ENCODE measurements around the gene FKBP2.

FKBP2 gene

DNA sequence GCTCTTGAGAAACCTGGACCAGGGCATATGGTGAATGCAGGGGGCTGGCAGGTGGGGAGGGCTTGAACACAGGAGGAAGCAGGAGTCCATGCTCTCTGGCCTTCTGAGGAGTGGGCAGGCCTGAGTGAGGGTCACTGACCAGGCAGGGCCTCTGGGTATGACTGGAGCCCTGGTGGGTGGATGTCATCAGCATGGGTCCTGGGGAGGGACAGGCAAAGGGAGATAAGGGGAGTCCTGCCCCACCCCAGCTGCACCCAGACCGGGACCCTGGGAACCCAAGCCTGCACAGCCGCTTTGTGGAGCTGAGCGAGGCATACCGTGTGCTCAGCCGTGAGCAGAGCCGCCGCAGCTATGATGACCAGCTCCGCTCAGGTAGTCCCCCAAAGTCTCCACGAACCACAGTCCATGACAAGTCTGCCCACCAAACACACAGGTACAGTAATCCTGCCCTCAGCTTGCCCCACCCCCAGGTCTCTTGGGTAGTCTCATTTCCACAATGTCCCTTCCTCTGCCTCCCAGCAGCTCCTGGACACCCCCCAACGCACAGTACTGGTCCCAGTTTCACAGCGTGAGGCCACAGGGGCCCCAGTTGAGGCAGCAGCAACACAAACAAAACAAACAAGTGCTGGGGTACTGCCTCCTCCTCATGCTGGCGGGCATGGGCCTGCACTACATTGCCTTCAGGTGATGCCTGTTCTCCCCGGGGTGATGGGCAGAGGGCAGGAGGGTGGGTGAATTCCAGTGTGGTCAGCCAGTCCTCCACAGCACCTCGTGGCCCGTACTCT, 8.5 kb upstream of the FKBP2 start:
- TF ChIP-seq, protein P1, sequence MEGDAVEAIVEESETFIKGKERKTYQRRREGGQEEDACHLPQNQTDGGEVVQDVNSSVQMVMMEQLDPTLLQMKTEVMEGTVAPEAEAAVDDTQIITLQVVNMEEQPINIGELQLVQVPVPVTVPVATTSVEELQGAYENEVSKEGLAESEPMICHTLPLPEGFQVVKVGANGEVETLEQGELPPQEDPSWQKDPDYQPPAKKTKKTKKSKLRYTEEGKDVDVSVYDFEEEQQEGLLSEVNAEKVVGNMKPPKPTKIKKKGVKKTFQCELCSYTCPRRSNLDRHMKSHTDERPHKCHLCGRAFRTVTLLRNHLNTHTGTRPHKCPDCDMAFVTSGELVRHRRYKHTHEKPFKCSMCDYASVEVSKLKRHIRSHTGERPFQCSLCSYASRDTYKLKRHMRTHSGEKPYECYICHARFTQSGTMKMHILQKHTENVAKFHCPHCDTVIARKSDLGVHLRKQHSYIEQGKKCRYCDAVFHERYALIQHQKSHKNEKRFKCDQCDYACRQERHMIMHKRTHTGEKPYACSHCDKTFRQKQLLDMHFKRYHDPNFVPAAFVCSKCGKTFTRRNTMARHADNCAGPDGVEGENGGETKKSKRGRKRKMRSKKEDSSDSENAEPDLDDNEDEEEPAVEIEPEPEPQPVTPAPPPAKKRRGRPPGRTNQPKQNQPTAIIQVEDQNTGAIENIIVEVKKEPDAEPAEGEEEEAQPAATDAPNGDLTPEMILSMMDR (IDR thresholded peaks at IDR 0.05; ENCODE audit: control insufficient read depth, insufficient read depth, low read depth, low read length, missing control alignments): no peak
- no peak overlapping the region for H3K4me3 ChIP-seq (ENCODE audit: control insufficient read depth, low read depth, low read length)
- no peak for DNase-seq (ENCODE audit: low read depth)

DNA sequence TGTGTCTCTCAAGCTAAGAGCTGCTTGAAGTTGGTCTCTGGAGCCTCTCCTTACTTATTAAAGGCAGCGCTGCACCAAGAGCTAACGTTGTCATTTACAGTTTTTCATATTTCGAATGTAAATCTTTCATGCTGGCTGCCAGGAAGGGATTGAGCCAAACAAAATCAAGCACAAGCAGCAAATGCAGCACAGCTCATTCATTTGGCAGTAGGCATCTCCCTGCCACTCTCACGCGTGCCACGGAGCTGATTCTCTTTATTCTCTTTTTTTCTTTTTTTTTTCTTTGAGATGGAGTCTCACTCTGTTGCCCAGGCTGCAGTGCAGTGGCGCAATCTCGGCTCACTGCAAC, 8.0 kb upstream of the FKBP2 start:
- H3K4me3 ChIP-seq (ENCODE audit: control insufficient read depth, low read depth, low read length): no peak overlapping the region
- no peak for DNase-seq (ENCODE audit: low read depth)
- TF ChIP-seq, protein P1 (IDR thresholded peaks at IDR 0.05; ENCODE audit: control insufficient read depth, insufficient read depth, low read depth, low read length, missing control alignments): no peak

DNA sequence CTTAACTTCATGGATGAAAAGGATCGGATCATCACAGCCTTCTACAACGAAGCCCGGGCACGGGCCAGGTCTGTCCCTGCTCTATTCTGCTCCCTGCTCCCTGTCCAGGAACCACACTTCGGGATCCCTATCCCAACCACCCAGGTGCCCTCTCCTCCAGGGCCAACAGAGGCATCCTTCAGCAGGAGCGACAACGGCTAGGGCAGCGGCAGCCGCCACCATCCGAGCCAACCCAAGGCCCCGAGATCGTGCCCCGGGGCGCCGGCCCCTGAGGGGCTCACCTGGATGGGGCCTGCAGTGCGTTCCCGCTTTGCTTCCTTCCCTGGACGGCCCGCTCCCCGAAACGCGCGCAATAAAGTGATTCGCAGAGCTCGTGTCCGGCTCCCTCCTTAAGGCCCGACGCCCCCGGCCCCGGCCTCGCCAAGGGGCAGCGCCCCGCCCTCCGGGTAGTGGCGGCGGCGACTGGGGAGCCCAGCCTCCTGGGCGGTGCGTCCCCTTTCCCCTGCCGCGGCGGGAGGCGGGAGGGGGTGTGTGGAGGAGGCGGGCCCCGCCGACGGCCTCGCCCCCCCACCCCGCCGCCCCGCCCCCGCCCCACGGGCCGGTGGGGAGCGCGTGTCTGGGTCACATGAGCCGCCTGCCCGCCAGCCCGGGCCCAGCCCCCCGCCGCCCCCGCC, 6.8 kb upstream of the FKBP2 start, which contains the start of gene VEGFB:
Gene VEGFB (plus strand): TSS at position 672 of the 674 bp plus-strand sequence. CDS start 250 bp downstream, outside the sequence.
- TF ChIP-seq, protein P1 (IDR thresholded peaks at IDR 0.05; ENCODE audit: control insufficient read depth, insufficient read depth, low read depth, low read length, missing control alignments): no peak
- peak within 1 kb of the TSS; percentile 67 for H3K4me3 ChIP-seq (ENCODE audit: control insufficient read depth, low read depth, low read length)
- DNase-seq (ENCODE audit: low read depth): no peak

GRCh38 chr11:64234647-64235379, 6.1 kb upstream of the FKBP2 start:
- no peak for DNase-seq (ENCODE audit: low read depth)
- TF ChIP-seq, protein P1 (IDR thresholded peaks at IDR 0.05; ENCODE audit: control insufficient read depth, insufficient read depth, low read depth, low read length, missing control alignments): no peak
- peak overlapping the region; percentile 67 for H3K4me3 ChIP-seq (ENCODE audit: control insufficient read depth, low read depth, low read length)

DNA sequence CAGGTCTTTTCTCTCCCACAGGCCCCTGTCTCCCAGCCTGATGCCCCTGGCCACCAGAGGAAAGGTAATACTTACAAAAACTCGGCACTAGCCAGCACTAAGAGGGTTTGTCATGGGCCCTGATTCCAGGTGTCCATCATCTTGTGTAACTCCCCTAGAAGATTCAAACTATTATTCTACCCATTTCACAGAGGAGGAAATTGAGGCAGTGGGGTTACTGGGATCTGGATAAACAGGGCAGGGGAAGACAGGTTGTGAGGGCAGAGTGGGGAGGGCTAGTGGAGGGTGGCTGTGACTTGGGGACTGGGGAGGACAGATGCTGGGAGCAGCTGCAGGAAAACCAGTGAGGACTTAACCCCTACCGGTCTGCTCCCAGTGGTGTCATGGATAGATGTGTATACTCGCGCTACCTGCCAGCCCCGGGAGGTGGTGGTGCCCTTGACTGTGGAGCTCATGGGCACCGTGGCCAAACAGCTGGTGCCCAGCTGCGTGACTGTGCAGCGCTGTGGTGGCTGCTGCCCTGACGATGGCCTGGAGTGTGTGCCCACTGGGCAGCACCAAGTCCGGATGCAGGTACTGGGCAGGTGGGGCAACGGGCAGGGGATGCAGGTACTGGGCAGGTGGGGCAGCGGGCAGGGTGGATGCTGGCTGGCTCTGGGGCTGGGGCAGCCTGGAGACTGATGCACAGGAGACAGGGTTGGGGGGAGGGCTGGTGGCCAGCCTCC, 5.3 kb upstream of the FKBP2 start:
- H3K4me3 ChIP-seq (ENCODE audit: control insufficient read depth, low read depth, low read length): peak overlapping the region; percentile 67
- TF ChIP-seq, protein P1 (IDR thresholded peaks at IDR 0.05; ENCODE audit: control insufficient read depth, insufficient read depth, low read depth, low read length, missing control alignments): no peak
- DNase-seq (ENCODE audit: low read depth): no peak

DNA sequence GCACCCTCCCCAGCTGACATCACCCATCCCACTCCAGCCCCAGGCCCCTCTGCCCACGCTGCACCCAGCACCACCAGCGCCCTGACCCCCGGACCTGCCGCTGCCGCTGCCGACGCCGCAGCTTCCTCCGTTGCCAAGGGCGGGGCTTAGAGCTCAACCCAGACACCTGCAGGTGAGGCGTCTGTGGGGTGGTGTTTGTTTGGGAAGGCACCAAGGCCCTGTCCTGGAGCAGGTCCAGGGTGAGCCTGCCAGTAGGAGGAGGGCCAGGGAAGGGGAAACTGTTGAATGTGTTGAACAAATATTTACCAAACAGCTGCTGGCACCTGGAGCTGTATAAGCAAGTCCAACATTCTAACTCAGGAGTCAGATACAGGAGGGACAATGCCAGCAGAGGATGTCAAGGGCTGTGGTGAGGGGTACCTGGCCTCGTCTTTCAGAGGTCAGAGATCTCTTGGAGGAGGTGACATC, 3.4 kb upstream of the FKBP2 start:
- TF ChIP-seq, protein P1 (IDR thresholded peaks at IDR 0.05; ENCODE audit: control insufficient read depth, insufficient read depth, low read depth, low read length, missing control alignments): no peak
- DNase-seq (ENCODE audit: low read depth): no peak
- no peak overlapping the region for H3K4me3 ChIP-seq (ENCODE audit: control insufficient read depth, low read depth, low read length)
